CD4-positive, alpha-beta T cell (primary cell): Measurements from ENCODE around the gene DUSP11. TPM values are rescaled to one million over a fixed set of nuclear protein-coding genes. Genes with fewer than 3 reads are reported as not detected.
"Not testable (repeated sequence)": the region's sequence is repeated elsewhere in the genome, so short reads cannot be mapped to it uniquely, and the experiment has no call there.

Experiments
- ATAC-seq: fragments of 200-7000 bp; cut with Tn5 transposase; one replicate; pipeline ENCODE4 v1.10.0; 2022; ENCODE audit warnings: mild to moderate bottlenecking; ENCODE audit not compliant: poor library complexity
- CTCF ChIA-PET: fragments of 350-600 bp; sonication (Branson Sonifier 250); formaldehyde crosslinking; loops from one replicate; lab custom pipeline; 2021; ENCODE audit warnings: antibody characterized with exemption, inconsistent platforms; lab: Charles Lee
- POLR2A ChIA-PET: fragments of 350-600 bp; sonication (Branson Sonifier 250); formaldehyde crosslinking; loops from one replicate; lab custom pipeline; 2021; ENCODE audit warnings: antibody characterized with exemption, inconsistent platforms; lab: Charles Lee
- DNase-seq, 14 experiments: peaks; one replicate each; pipeline ENCODE4 v3.0.0-alpha.2; 2013 to 2020; ENCODE audit warnings: mixed read lengths in 2 of 14
- H3K27ac ChIP-seq, 2 donors: one replicate each; pipeline versions ENCODE4 v1.5.1 to v1.7.0; 2013; ENCODE audit warnings: low read length in 2 of 2, low read depth in 1 of 2, mild to moderate bottlenecking in 1 of 2
- H3K27me3 ChIP-seq, 2 experiments: 1 replicate in 1 of 2; 2 replicates in 1 of 2; pipeline versions ENCODE4 v1.6.1 to v1.7.0; 2013; ENCODE audit warnings: low read length in 2 of 2, control low read depth in 1 of 2, mild to moderate bottlenecking in 1 of 2, moderate library complexity in 1 of 2; ENCODE audit not compliant: insufficient read depth in 2 of 2, control insufficient read depth in 1 of 2
- H3K36me3 ChIP-seq: one replicate; pipeline ENCODE4 v1.6.1; 2013; ENCODE audit warnings: low read length, control low read depth; ENCODE audit not compliant: insufficient read depth
- H3K4me1 ChIP-seq: one replicate; pipeline ENCODE4 v1.6.1; 2013; ENCODE audit warnings: low read length, control low read depth; ENCODE audit not compliant: insufficient read depth
- H3K4me3 ChIP-seq: one replicate; pipeline ENCODE4 v1.5.1; 2013; ENCODE audit warnings: mild to moderate bottlenecking, low read length, moderate library complexity
- H3K9me3 ChIP-seq, 2 experiments: 1 replicate in 1 of 2; 2 replicates in 1 of 2; pipeline versions ENCODE4 v1.6.1 to v1.7.0; 2013; ENCODE audit warnings: low read length in 2 of 2, mild to moderate bottlenecking in 2 of 2, control low read depth in 1 of 2, moderate library complexity in 1 of 2; ENCODE audit not compliant: control insufficient read depth in 1 of 2, insufficient read depth in 1 of 2
- H3K27ac Mint-ChIP-seq: one replicate; pipeline ENCODE4 v1.8.0; 2020; ENCODE audit warnings: mixed read lengths
- H3K27me3 Mint-ChIP-seq: one replicate; pipeline ENCODE4 v1.8.0; 2021; ENCODE audit warnings: mixed read lengths
- H3K36me3 Mint-ChIP-seq: one replicate; pipeline ENCODE4 v1.8.0; 2021; ENCODE audit warnings: low read depth, mixed read lengths
- H3K4me1 Mint-ChIP-seq: one replicate; pipeline ENCODE4 v1.8.0; 2021; ENCODE audit warnings: low read depth, mixed read lengths
- H3K4me3 Mint-ChIP-seq: one replicate; pipeline ENCODE4 v1.8.0; 2020; ENCODE audit warnings: mild to moderate bottlenecking, mixed read lengths
- H3K9me3 Mint-ChIP-seq: one replicate; pipeline ENCODE4 v1.8.0; 2020; ENCODE audit warnings: mixed read lengths
- CTCF ChIP-seq: fragments of 200-600 bp; IDR thresholded peaks from one replicate; pipeline ENCODE4 v1.8.0; 2022; ENCODE audit warnings: antibody characterized with exemption, mild to moderate bottlenecking
- intact Hi-C, 2 experiments: fragments of 100-400 bp; cut with DNase I in 1 of 2; cut with micrococcal nuclease in 1 of 2; formaldehyde crosslinking; loops; one replicate each; pipeline versions ENCODE4 v1.15.1 to v1.9.0; 2023 to 2025; cut with DNase I, micrococcal nuclease
- total RNA-seq, 174 experiments: library from RNA in 2 of 174; stranded (reverse) in 2 of 174; gene quantifications; one replicate each; pipeline ENCODE4 v1.2.3 and lab custom pipeline; 2021 to 2026

DUSP11 gene
- total RNA-seq, 2 experiments from 2014 or later, result 57.1 to 61.5 TPM

- no peaks in the 10 kb centered on the region for H3K36me3 Mint-ChIP-seq
- H3K4me3 ChIP-seq, result no peak overlapping the region
- ATAC-seq, result no peak
- intact Hi-C loops, result no loop called here
- POLR2A ChIA-PET, result no interaction called here
- no peak overlapping the region for H3K4me3 Mint-ChIP-seq
- CTCF ChIA-PET, result no interaction called here
- no peaks in the 10 kb centered on the region for H3K36me3 ChIP-seq
- no peaks in the 10 kb centered on the region for H3K27me3 ChIP-seq
- no peaks in the 10 kb centered on the region for H3K4me1 ChIP-seq
- no peak for DNase-seq
- peaks cover 8% of the 10 kb centered on the region for H3K27me3 Mint-ChIP-seq
- TF ChIP-seq CTCF, result no peak
- H3K27ac Mint-ChIP-seq, result no peak overlapping the region
- peaks cover 3% of the 10 kb centered on the region for H3K9me3 Mint-ChIP-seq
- no peaks in the 10 kb centered on the region for H3K9me3 ChIP-seq
- no peaks in the 10 kb centered on the region for H3K4me1 Mint-ChIP-seq
- H3K27ac ChIP-seq, result no peak overlapping the region
These were observed 60.9 kb downstream of the DUSP11 start for GRCh38 chr2:73718851-73719621.

- DNase-seq, result no peak
- H3K27me3 Mint-ChIP-seq, result peaks cover 13% of the 10 kb centered on the region
- CTCF ChIA-PET, result no interaction called here
- intact Hi-C loops, result no loop called here
- no peak for TF ChIP-seq CTCF
- Histone ChIP-seq H3K36me3 (no peaks in the 10 kb centered on the region), H3K9me3 (peaks cover 0 to 4% of the 10 kb centered on the region in 2 experiments), H3K4me3 (no peak overlapping the region), H3K27me3 (no peaks in the 10 kb centered on the region), H3K4me1 (no peaks in the 10 kb centered on the region), H3K27ac (no peak overlapping the region)
- no peak overlapping the region for H3K27ac Mint-ChIP-seq
- POLR2A ChIA-PET, result no interaction called here
- H3K36me3 Mint-ChIP-seq, result peaks cover 4% of the 10 kb centered on the region
- no peak overlapping the region for H3K4me3 Mint-ChIP-seq
- no peaks in the 10 kb centered on the region for H3K4me1 Mint-ChIP-seq
- H3K9me3 Mint-ChIP-seq, result peaks cover 6% of the 10 kb centered on the region
- ATAC-seq, result no peak
These were observed 61.5 kb downstream of the DUSP11 start for GRCh38 chr2:73718421-73718820.

GRCh38 chr2:73717695-73718094 lies 62.2 kb downstream of the DUSP11 start:
- POLR2A ChIA-PET, H3K4me1 ChIP-seq, DNase-seq, H3K36me3 Mint-ChIP-seq, H3K4me3 ChIP-seq, H3K27ac Mint-ChIP-seq, H3K9me3 Mint-ChIP-seq, intact Hi-C loops, ATAC-seq, CTCF ChIA-PET, H3K4me3 Mint-ChIP-seq, H3K4me1 Mint-ChIP-seq, H3K27ac ChIP-seq, H3K36me3 ChIP-seq, H3K9me3 ChIP-seq, H3K27me3 ChIP-seq: not testable (repeated sequence)
- H3K27me3 Mint-ChIP-seq, result peaks cover 14% of the 10 kb centered on the region

- Mint-ChIP-seq H3K4me1 (no peaks in the 10 kb centered on the region), H3K27me3 (peaks cover 14% of the 10 kb centered on the region), H3K27ac (no peak overlapping the region), H3K9me3 (peaks cover 6% of the 10 kb centered on the region), H3K4me3 (no peak overlapping the region), H3K36me3 (peaks cover 4% of the 10 kb centered on the region)
- ChIA-PET CTCF (no interaction called here), POLR2A (no interaction called here)
- Histone ChIP-seq H3K9me3 (peaks cover 0 to 4% of the 10 kb centered on the region in 2 experiments), H3K27me3 (no peaks in the 10 kb centered on the region), H3K4me3 (no peak overlapping the region), H3K27ac (no peak overlapping the region), H3K36me3 (no peaks in the 10 kb centered on the region), H3K4me1 (no peaks in the 10 kb centered on the region)
- intact Hi-C loops, result no loop called here
- ATAC-seq, result no peak
- TF ChIP-seq CTCF, result no peak
- no peak for DNase-seq
These were observed 62.7 kb downstream of the DUSP11 start for GRCh38 chr2:73717251-73717606.
